ENCODE measurements around the gene ACAT2. TPM values are rescaled to one million over a fixed set of nuclear protein-coding genes. Genes with fewer than 3 reads are reported as not detected.

Gene ACAT2
- total and polyA plus RNA-seq, 11 donors = 1.3 to 18.1 (median 7.3) TPM

- H3K36me3 ChIP-seq = no peaks in the 10 kb centered on the region
- 90 to 94% (median 91%) methylated on average over 9 of the region's 9 CpGs for WGBS, 4 donors
- TF ChIP-seq CTCF (IDR thresholded peaks at IDR 0.05) = no peak
- TF ChIP-seq POLR2A (IDR thresholded peaks at IDR 0.05) = no peak
- DNase-seq (no peak), ATAC-seq (no peak)
- intact Hi-C loops (cut with DNase I) = no loop called here
- H3K9me3 ChIP-seq = no peaks in the 10 kb centered on the region
- no peak overlapping the region for H3K4me3 ChIP-seq
- H3K4me1 ChIP-seq = no peaks in the 10 kb centered on the region
- no peaks in the 10 kb centered on the region for H3K27me3 ChIP-seq
- H3K27ac ChIP-seq = no peak overlapping the region
Measured at GRCh38 chr6:159806021-159806458, 44.2 kb downstream of the ACAT2 start.

- DNase-seq (no peak), ATAC-seq (no peak)
- 84 to 91% (median 89%) methylated on average over 5 of the region's 5 CpGs for WGBS, 4 donors
- H3K36me3 ChIP-seq = no peaks in the 10 kb centered on the region
- no peaks in the 10 kb centered on the region for H3K9me3 ChIP-seq
- intact Hi-C loops (cut with DNase I) = no loop called here
- no peak overlapping the region for H3K4me3 ChIP-seq
- no peaks in the 10 kb centered on the region for H3K27me3 ChIP-seq
- H3K4me1 ChIP-seq = no peaks in the 10 kb centered on the region
- no peak for TF ChIP-seq CTCF (IDR thresholded peaks at IDR 0.05)
- no peak for TF ChIP-seq POLR2A (IDR thresholded peaks at IDR 0.05)
- H3K27ac ChIP-seq = no peak overlapping the region
Measured at GRCh38 chr6:159807150-159807858, 45.5 kb downstream of the ACAT2 start.

- no peak overlapping the region for H3K27ac ChIP-seq
- no peaks in the 10 kb centered on the region for H3K4me1 ChIP-seq
- no peak for DNase-seq
- 71 to 87% (median 86%) methylated on average over 6 of the region's 6 CpGs for WGBS, 4 donors
- no peak for ATAC-seq
- intact Hi-C loops (cut with DNase I) = no loop called here
- H3K27me3 ChIP-seq = no peaks in the 10 kb centered on the region
- no peaks in the 10 kb centered on the region for H3K36me3 ChIP-seq
- H3K4me3 ChIP-seq = no peak overlapping the region
- no peaks in the 10 kb centered on the region for H3K9me3 ChIP-seq
- TF ChIP-seq CTCF (IDR thresholded peaks at IDR 0.05) (no peak), POLR2A (IDR thresholded peaks at IDR 0.05) (no peak)
Measured at GRCh38 chr6:159808647-159809046, 46.8 kb downstream of the ACAT2 start.

- Histone ChIP-seq H3K4me1 (no peaks in the 10 kb centered on the region), H3K4me3 (no peak overlapping the region), H3K9me3 (no peaks in the 10 kb centered on the region), H3K27me3 (no peaks in the 10 kb centered on the region), H3K27ac (no peak overlapping the region), H3K36me3 (no peaks in the 10 kb centered on the region)
- no peak for ATAC-seq
- no peak for DNase-seq
- TF ChIP-seq CTCF (IDR thresholded peaks at IDR 0.05) (no peak), POLR2A (IDR thresholded peaks at IDR 0.05) (no peak)
- 88 to 93% (median 90%) methylated on average over 4 of the region's 4 CpGs for WGBS, 4 donors
- intact Hi-C loops (cut with DNase I) = no loop called here
Measured at GRCh38 chr6:159809149-159809548, 47.3 kb downstream of the ACAT2 start.

Data from heart left ventricle (tissue), 16 donors.